Panc1 (cell line): Measurements from ENCODE around the gene TENT5C.

Experiments
- CTCF ChIP-seq: fragments of 450-650 bp; IDR thresholded peaks from 2 replicates; pipeline ENCODE4 v1.5.1; 2017; ENCODE audit warnings: mild to moderate bottlenecking
- POLR2AphosphoS5 ChIP-seq: IDR thresholded peaks from 2 replicates; pipeline ENCODE4 v1.6.1; 2012; ENCODE audit warnings: mild to moderate bottlenecking, low read depth, low read length, moderate library complexity
- REST ChIP-seq, 2 experiments: IDR thresholded peaks; 2 replicates each; pipeline ENCODE4 v1.6.1; 2011 to 2012; ENCODE audit warnings: low read depth in 2 of 2, control low read depth in 1 of 2, low read length in 1 of 2, mild to moderate bottlenecking in 1 of 2, moderate library complexity in 1 of 2; ENCODE audit not compliant: insufficient read depth in 1 of 2
- TCF7L2 ChIP-seq: IDR thresholded peaks from 2 replicates; pipeline ENCODE4 v1.6.1; 2011; ENCODE audit warnings: mild to moderate bottlenecking, low read depth, low read length, inconsistent platforms

- no peak for TF ChIP-seq REST (IDR thresholded peaks at IDR 0.05; ENCODE audit: insufficient read depth in 1 of 2, low read depth in 2 of 2, low read length in 1 of 2)
- TF ChIP-seq CTCF, result no peak
- no peak for TF ChIP-seq POLR2AphosphoS5
- no peak for TF ChIP-seq TCF7L2
Observed at GRCh38 chr1:117621316-117621715, 15.5 kb downstream of the TENT5C start.
